GM12878 (cell line): ENCODE measurements around the gene CD72.

Source experiments
- CTCF ChIP-seq, 3 experiments: IDR thresholded peaks in 2 of 3; conservative IDR thresholded peaks in 1 of 3; 2 replicates each; pipeline ENCODE4 v1.5.1; 2011; ENCODE audit warnings: low read depth in 3 of 3, low read length in 3 of 3, mild to moderate bottlenecking in 3 of 3, control low read depth in 2 of 3, moderate library complexity in 2 of 3, inconsistent platforms in 1 of 3, mixed read lengths in 1 of 3; ENCODE audit not compliant: control insufficient read depth in 2 of 3, insufficient read depth in 1 of 3; ENCODE audit errors: extremely low read depth in 1 of 3
- HDGF ChIP-seq: fragments of 450-650 bp; IDR thresholded peaks from 2 replicates; pipeline ENCODE4 v1.6.1; 2016; ENCODE audit warnings: antibody characterized with exemption
- USF2 ChIP-seq: IDR thresholded peaks from 2 replicates; pipeline ENCODE4 v1.6.1; 2011; ENCODE audit warnings: low read depth, low read length, improper control_type of control experiment, borderline replicate concordance

- TF ChIP-seq CTCF (IDR thresholded peaks at IDR 0.05 in 2 of 3, conservative IDR thresholded peaks at IDR 0.05 in 1 of 3; ENCODE audit: control insufficient read depth in 2 of 3, extremely low read depth in 1 of 3, insufficient read depth in 1 of 3, low read depth in 3 of 3, low read length in 3 of 3): no peak
- TF ChIP-seq USF2: no peak
- TF ChIP-seq HDGF: no peak
Measured at GRCh38 chr9:35639631-35640030, 21.4 kb upstream of the CD72 start.
